Right lobe of liver (tissue), 4 donors: ENCODE results near the gene PRRT1.

Experiments used
- CTCF ChIP-seq, 4 donors: fragments of 200-600 bp in 3 of 4; fragments of 450-650 bp in 1 of 4; IDR thresholded peaks; one replicate each; pipeline versions ENCODE4 v1.5.1 to v1.8.0; 2016 to 2022; ENCODE audit warnings: antibody characterized with exemption in 4 of 4, mild to moderate bottlenecking in 2 of 4
- POLR2A ChIP-seq: fragments of 450-650 bp; IDR thresholded peaks from one replicate; pipeline ENCODE4 v1.6.1; 2017; ENCODE audit warnings: antibody characterized with exemption, mild to moderate bottlenecking
- donor health status: DM: no; HTN: no; CAD: no.
- donor health status: DM: no; HTN: no; CAD: no.
- donor health status: DM: no; HTN: yes; CAD: no.

DNA sequence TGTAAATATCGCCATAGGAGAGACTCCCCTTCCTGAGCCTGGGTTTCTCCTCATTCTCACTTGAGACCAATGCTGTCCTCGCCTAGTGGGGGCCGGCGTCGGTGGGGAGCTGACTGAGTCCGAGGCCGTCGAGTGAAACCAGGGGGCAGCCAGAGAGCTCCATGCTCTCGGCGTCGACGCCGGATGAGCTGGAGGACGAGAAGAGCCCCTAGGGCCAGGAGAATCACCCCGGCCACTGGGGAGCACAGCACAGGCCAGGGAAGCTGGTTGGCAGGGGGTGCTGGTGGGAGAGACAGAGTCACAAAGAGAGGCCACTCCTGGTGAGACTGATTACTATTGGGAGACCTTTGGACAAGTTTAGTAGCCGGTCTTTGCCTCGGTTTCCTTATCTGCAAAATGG lies 47.1 kb upstream of the PRRT1 start:
- TF ChIP-seq CTCF (IDR thresholded peaks at IDR 0.05) (no peak), POLR2A (no peak)
